Activated CD8-positive, alpha-beta memory T cell treated with anti-CD3 and anti-CD28 coated beads, Interleukin-2, amount 50 U/mL, for 1 hour (primary cell): ENCODE data around the gene ZNF579.
"Not testable (repeated sequence)": the region's sequence is repeated elsewhere in the genome, so short reads cannot be mapped to it uniquely, and the experiment has no call there.

Experiments used
- DNase-seq: peaks from one replicate; pipeline ENCODE4 v3.0.0-alpha.2; 2020; ENCODE audit errors: extremely low read depth

Gene ZNF579

DNA sequence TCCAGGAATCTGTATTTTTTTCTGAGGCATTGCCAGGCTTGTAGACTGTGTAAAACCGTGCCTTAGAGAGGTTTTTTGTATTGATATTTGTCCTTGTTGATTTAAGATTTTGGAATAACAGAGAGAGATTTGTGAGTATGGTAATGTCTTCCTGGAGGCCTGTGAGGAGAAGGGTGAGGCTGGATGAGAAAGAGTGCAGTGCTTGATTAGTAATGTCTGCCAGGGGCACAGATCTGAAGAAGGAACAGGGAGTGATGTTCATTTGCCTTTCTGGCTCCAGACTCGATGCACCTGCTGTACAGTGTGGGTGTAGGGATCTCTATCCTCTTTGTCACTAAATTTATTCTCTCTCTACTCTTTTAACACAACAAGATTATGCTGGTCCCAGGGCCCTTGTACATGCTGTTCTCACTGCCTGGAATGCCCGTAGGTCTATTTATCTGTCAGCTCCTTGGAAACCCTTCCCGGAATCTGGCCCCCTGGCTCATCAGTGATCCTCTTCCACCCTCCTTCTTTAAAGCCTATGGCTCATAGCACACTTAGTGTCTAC is 14.4 kb upstream of the ZNF579 start:
- DNase-seq, result no peak

- no peak for DNase-seq
These were observed 12.6 kb upstream of the ZNF579 start for GRCh38 chr19:55593096-55593772.

- no peak for DNase-seq
These were observed 11.9 kb upstream of the ZNF579 start for GRCh38 chr19:55592391-55593090.

GRCh38 chr19:55591555-55591954 is 10.9 kb upstream of the ZNF579 start:
- no peak for DNase-seq

DNA sequence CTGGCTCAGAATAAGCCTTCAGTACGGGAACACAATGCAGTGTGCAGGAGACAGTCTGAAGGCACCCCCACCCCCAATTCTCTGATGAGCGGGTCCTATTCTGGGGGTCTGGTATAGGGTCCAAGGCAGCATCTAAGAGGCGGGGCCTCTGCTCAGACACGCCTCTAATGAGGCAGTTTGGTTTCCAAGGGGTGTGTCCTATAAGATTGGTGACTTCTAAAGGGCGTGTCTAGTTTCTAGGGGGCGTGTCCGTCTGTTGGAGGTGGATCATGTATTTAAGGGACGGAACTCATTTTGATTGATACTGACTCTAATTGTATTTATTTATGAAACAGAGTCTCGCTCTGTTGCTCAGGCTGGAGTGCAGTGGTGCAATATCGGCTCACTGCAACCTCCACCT is 10.0 kb upstream of the ZNF579 start:
- no peak for DNase-seq

- DNase-seq, result no peak
These were observed 9.5 kb upstream of the ZNF579 start for GRCh38 chr19:55590109-55590508.

DNA sequence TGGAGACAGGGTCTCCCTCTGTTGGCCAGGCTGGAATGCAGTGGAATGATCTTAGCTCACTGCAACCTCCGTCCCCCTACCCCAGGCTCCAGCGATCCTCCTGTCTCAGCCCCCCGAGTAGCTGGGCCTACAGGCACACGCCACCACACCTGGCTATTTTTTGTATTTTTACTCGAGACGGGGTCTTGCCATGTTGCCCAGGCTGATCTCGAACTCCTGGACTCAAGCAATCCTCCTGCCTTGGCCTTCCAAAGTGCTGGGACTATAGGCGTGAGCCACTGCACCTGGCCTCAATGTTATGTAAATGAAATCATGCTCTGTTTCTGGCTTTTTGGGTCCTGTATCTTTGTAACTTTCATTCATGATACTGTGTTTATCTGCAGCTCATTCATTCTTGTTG is 8.1 kb upstream of the ZNF579 start:
- DNase-seq, result no peak

DNA sequence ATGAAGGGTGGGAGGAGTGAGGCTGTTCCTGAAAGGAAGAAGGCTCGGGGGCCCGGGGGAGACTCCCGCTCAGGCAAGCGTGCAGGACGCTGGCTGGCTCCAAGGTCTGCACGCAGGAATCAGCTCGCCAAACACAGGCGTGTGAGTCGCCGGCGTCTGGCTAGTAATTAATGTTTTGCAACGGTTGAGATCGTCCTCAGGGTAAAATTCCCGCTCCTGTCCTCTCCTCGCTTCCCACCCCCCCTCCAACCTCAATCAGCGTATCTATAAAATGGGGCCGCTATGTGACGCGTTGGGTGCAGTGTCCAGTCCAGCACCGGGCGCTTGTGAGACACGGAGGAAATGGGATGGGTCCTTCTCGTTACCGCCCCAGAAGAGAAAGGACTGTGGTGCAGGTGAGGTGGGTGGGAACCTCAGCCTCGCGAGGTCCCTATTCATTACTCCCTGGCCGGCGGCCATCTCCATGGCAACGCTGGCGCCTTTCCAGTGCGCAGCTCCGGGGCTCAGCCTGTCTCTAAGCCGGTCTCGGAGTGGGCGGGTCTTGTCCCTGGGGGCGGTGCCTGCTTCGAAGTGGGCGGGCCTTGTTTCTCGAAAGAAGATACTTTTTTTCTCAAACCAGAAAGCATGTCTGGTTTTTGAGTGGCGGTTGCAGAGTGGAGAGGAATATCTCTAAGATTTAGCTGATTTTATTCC is 6.5 kb upstream of the ZNF579 start:
- DNase-seq, result peak; percentile 66

DNA sequence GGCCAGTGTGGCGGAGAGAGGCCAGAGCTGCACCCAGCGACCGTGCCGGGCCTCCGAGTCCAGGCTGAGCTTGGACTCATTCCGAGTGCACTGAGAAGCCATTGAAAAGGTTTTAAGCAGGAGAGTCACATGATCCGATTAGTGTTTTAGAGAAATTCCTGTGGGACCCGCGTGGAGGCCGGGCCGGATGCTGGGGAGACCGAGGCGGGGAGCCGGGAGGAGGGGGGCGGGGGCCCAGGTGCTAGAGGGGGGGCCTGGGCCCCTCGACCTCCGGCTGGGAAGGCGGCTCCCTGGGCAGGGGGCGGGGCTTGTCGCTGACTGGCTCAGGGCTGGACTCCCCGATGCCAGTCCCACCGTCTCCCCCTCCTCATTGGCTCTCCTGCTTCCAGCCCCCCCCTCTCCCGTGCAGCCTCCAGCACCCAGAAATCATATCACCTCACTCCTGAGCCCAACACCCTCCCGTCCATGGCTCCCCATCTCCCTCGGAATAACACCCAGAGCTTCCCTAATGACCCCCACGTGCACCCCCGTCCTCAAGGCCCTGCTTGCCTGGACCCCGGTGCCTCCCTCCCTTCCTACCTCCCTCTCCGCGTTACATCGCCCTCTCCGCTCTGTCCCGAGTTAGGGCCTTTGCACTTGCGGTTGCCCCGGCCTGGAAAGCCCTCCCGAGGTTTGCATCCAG is 5.2 kb upstream of the ZNF579 start:
- DNase-seq, result no peak

DNA sequence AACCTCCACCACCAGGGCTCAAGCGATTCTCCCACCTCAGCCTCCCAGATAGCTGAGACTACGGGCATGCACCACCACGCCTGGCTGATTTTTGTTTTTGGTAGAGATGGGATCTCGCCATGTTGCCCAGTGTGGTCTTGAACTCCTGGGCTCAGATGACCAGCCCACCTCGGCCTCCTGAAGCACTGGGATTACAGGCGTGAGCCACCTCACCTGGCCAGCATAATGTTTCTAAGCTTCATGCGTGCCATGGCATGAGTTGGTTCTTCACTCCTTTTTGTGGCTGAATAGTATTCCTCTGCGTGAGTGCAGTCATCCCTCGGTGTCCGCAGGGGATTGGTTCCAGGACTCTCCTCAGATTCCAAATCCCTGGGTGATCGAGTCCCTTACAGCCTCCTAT is 4.2 kb upstream of the ZNF579 start:
- no peak for DNase-seq

GRCh38 chr19:55583897-55584296 is 3.2 kb upstream of the ZNF579 start:
- DNase-seq, result not testable (repeated sequence)

DNA sequence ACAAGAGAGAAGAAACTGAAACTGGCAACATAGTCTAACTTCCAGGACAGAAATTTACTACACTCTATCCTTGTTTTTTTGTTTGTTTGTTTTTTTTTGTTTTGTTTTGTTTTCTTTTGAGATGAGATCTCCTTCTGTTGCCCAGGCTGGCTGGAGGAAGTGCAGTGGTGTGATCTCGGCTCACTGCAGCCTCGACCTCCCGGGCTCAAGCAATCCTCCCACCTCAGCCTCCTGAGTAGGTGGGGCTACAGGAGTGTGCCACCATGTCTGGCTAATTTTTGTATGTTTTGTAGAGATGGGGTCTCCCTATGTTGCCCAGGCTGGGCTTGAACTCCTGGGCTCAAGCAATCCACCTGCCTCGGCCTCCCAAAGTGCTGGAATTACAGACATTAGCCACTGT is 1.6 kb upstream of the ZNF579 start:
- not testable (repeated sequence) for DNase-seq

- DNase-seq, result no peak
These were observed 1.2 kb upstream of the ZNF579 start for GRCh38 chr19:55581823-55582223.

GRCh38 chr19:55581145-55581822 is 636 bp upstream of the ZNF579 start:
- no peak for DNase-seq

- no peak for DNase-seq
These were observed 654 bp downstream of the ZNF579 start for GRCh38 chr19:55579766-55580621.

DNA sequence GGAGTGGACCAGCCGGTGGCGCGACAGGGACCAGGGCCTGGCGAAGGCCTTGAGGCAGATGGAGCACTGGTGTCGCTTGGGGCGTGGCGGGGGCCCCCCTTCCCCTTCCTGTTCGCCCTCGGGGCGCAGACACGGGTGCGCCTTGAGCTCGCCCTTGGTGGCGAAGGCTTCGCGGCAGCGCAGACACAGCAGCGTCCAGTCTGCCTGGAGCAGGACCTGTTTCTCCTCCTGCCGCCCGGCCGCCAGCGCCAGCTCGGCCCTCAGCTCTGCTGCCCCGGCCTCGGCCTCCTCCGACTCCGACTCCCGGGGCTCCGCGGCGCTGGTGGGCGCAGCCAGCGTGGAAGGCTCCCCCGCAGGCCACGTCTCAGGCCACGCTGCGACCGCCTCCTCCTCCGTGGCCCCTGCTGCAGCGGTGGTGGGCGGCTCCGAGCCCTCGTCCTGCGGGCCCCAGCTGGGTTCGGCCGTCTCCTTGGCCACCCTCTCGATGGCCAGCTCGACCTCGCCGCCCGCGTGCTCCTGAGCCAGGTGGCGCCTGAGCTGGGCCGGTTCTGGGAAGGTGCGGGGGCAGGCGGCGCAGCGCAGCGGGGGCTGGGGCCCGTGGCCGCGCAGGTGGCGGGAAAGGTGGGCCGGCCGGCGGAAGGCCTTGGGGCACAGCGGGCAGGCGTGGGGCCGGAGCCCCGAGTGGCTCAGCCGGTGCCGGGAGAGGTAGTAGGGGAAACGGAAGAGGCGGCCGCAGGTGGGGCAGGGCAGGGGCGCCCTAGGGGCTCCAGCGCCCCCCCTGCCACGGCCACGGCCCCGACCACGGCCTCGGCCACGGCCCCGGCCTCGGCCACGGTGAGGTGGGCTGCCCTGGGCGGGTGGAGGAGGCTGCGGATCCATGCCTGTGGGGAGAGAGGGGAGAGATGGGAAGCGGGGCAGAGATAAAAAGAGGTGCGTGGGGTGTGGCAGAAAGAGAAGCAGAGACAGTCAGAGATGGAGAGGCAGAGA is 1.6 kb downstream of the ZNF579 start:
- no peak for DNase-seq

DNA sequence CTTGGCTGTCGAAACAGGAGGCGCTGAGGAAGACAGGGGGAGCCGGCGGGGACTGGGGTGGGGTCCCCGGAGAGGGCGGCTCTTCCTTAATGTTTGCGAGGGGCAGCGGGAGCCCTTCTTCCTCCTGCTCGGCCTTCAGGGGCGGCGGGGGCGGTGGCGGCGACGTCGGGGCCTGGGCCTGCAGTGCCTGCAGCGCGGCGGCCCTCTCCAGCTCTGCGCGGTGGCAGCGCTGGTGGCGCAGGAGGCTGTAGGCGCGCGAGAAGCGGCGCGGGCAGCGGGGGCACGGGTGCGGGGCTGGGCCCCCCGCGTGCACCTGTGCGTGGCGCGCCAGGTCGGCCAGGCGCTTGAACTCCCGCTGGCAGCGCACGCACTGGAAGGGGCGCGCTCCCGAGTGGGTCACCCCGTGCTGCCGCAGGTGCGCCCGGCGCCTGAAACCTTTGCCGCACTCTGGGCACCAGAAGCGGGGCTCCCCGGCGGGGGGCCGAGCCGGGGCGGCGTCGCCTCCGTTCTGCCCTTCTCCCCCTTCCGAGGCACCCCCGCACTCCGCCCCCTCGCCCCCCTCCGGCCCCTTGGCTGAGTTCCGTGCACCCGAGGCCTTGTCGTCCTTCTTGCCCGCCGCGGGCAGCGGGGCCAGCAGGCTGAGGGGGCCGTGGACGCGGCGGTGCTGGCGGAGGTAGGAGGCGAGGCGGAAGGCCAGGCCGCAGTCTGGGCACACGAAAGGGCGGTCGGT is 2.5 kb downstream of the ZNF579 start:
- no peak for DNase-seq

GRCh38 chr19:55576746-55577145 is 3.9 kb downstream of the ZNF579 start:
- no peak for DNase-seq

GRCh38 chr19:55573929-55574328 is 6.7 kb downstream of the ZNF579 start:
- DNase-seq, result not testable (repeated sequence)
